Measurements from ENCODE around the gene EME2.

GRCh38 chr16:1766701-1767100, 5.9 kb upstream of the EME2 start:
- TF ChIP-seq CTCF (IDR thresholded peaks at IDR 0.05; ENCODE audit: low read depth, low read length): no peak
- no peak for TF ChIP-seq POLR2A (IDR thresholded peaks at IDR 0.05; ENCODE audit: extremely low read depth, insufficient read length)
- no peak for TF ChIP-seq MAX (IDR thresholded peaks at IDR 0.05; ENCODE audit: low read depth, low read length)

Measured in NB4 (cell line).